ENCODE results near the gene POGLUT2. TPM values are rescaled to one million over a fixed set of nuclear protein-coding genes. Genes with fewer than 3 reads are reported as not detected.

Gene POGLUT2
- total RNA-seq, 1 experiment from 2014 or later, result 9.0 TPM

GRCh38 chr13:102770435-102770834 is 28.3 kb downstream of the POGLUT2 start:
- Mint-ChIP-seq H3K4me1 (ENCODE audit: insufficient read depth, unreplicated experiment) (peaks cover 18% of the 10 kb centered on the region), H3K27me3 (ENCODE audit: insufficient read depth, unreplicated experiment) (no peaks in the 10 kb centered on the region), H3K27ac (ENCODE audit: low read depth, unreplicated experiment) (peak overlapping the region; percentile 61), H3K36me3 (ENCODE audit: insufficient read depth, unreplicated experiment) (peaks cover 5% of the 10 kb centered on the region), H3K4me3 (ENCODE audit: unreplicated experiment) (no peak overlapping the region), H3K9me3 (ENCODE audit: unreplicated experiment) (no peaks in the 10 kb centered on the region)
- DNase-seq (ENCODE audit: unreplicated experiment), result peak; percentile 9
- TF ChIP-seq, protein P1, sequence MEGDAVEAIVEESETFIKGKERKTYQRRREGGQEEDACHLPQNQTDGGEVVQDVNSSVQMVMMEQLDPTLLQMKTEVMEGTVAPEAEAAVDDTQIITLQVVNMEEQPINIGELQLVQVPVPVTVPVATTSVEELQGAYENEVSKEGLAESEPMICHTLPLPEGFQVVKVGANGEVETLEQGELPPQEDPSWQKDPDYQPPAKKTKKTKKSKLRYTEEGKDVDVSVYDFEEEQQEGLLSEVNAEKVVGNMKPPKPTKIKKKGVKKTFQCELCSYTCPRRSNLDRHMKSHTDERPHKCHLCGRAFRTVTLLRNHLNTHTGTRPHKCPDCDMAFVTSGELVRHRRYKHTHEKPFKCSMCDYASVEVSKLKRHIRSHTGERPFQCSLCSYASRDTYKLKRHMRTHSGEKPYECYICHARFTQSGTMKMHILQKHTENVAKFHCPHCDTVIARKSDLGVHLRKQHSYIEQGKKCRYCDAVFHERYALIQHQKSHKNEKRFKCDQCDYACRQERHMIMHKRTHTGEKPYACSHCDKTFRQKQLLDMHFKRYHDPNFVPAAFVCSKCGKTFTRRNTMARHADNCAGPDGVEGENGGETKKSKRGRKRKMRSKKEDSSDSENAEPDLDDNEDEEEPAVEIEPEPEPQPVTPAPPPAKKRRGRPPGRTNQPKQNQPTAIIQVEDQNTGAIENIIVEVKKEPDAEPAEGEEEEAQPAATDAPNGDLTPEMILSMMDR (IDR thresholded peaks at IDR 0.05; ENCODE audit: unreplicated experiment), result no peak
- CTCF ChIA-PET, result interaction anchor here (0.9 to 3.3 kb wide), 5 partner anchors 45 to 377 kb away, joined by 3 to 15 read pairs (median 4); no protein-coding TSS in a partner anchor
- intact Hi-C loops (cut with micrococcal nuclease), result no loop called here
- POLR2A ChIA-PET, result interaction anchor here (0.6 to 5.7 kb wide), 6 partner anchors 14 to 174 kb away, joined by 3 to 44 read pairs (median 4); partner anchors contain the start of genes ERCC5 and TPP2
- no TSS peak for BruUV-seq (replicated peaks)

- Mint-ChIP-seq H3K36me3 (ENCODE audit: insufficient read depth, unreplicated experiment) (peaks cover 5% of the 10 kb centered on the region), H3K4me3 (ENCODE audit: unreplicated experiment) (no peak overlapping the region), H3K9me3 (ENCODE audit: unreplicated experiment) (no peaks in the 10 kb centered on the region), H3K27ac (ENCODE audit: low read depth, unreplicated experiment) (peak overlapping the region; percentile 61), H3K27me3 (ENCODE audit: insufficient read depth, unreplicated experiment) (no peaks in the 10 kb centered on the region), H3K4me1 (ENCODE audit: insufficient read depth, unreplicated experiment) (peaks cover 18% of the 10 kb centered on the region)
- ChIA-PET CTCF (interaction anchor here (0.7 to 3.3 kb wide), 9 partner anchors 30 to 376 kb away, joined by 3 to 17 read pairs (median 4); partner anchors contain the start of gene TPP2), POLR2A (interaction anchor here (0.9 to 5.7 kb wide), 7 partner anchors 13 to 178 kb away, joined by 3 to 44 read pairs (median 4); partner anchors contain the start of genes ERCC5 and TPP2)
- intact Hi-C loops (cut with micrococcal nuclease), result loop anchor here (1.0 to 2.0 kb wide), 2 partner anchors 45 to 189 kb away; no protein-coding TSS in a partner anchor
- BruUV-seq (replicated peaks), result no TSS peak
- peak; percentile 35 for DNase-seq (ENCODE audit: unreplicated experiment)
- TF ChIP-seq, protein P1 (IDR thresholded peaks at IDR 0.05; ENCODE audit: unreplicated experiment), result no peak
Measured at GRCh38 chr13:102769679-102770078, 29.1 kb downstream of the POGLUT2 start.

DNA sequence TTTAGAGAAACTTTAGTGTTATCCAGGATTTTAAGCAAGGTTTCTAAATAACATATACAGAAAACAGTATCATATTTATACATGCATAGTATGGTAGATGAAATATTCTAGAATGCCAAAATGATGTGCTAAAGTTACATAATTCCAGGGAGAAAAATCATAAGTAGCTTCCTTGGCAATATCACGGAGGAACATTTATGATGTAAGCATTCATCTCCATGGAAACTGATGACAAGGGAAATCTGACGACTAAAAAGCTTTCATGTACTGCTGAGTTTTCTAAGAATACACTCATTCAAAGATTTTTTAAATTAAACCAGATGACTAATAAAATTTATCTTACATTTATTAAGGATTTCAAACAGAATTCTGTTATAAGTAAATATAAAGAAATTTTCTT is 29.9 kb downstream of the POGLUT2 start:
- BruUV-seq (replicated peaks), result no TSS peak
- TF ChIP-seq, protein P1 (IDR thresholded peaks at IDR 0.05; ENCODE audit: unreplicated experiment), result no peak
- no peak for DNase-seq (ENCODE audit: unreplicated experiment)
- peaks cover 18% of the 10 kb centered on the region for H3K4me1 Mint-ChIP-seq (ENCODE audit: insufficient read depth, unreplicated experiment)
- H3K27ac Mint-ChIP-seq (ENCODE audit: low read depth, unreplicated experiment), result no peak overlapping the region
- intact Hi-C loops (cut with micrococcal nuclease), result loop anchor here (1.0 to 2.0 kb wide), 2 partner anchors 44 to 189 kb away; no protein-coding TSS in a partner anchor
- H3K27me3 Mint-ChIP-seq (ENCODE audit: insufficient read depth, unreplicated experiment), result no peaks in the 10 kb centered on the region
- no peaks in the 10 kb centered on the region for H3K9me3 Mint-ChIP-seq (ENCODE audit: unreplicated experiment)
- H3K36me3 Mint-ChIP-seq (ENCODE audit: insufficient read depth, unreplicated experiment), result peaks cover 5% of the 10 kb centered on the region
- ChIA-PET CTCF (interaction anchor here (0.6 to 3.3 kb wide), 10 partner anchors 31 to 189 kb away, joined by 3 to 17 read pairs (median 5); partner anchors contain the start of gene TPP2), POLR2A (interaction anchor here (0.6 to 3.2 kb wide), 6 partner anchors 29 to 175 kb away, joined by 3 to 15 read pairs (median 4); partner anchors contain the start of genes ERCC5 and TPP2)
- H3K4me3 Mint-ChIP-seq (ENCODE audit: unreplicated experiment), result no peak overlapping the region

GRCh38 chr13:102763741-102764140 is 35.0 kb downstream of the POGLUT2 start:
- ChIA-PET CTCF (interaction anchor here (1.1 kb wide), 1 partner anchor 182 kb away, joined by 3 read pairs; no protein-coding TSS in a partner anchor), POLR2A (no interaction called here)
- peaks cover 5% of the 10 kb centered on the region for H3K36me3 Mint-ChIP-seq (ENCODE audit: insufficient read depth, unreplicated experiment)
- no peaks in the 10 kb centered on the region for H3K4me1 Mint-ChIP-seq (ENCODE audit: insufficient read depth, unreplicated experiment)
- H3K27ac Mint-ChIP-seq (ENCODE audit: low read depth, unreplicated experiment), result no peak overlapping the region
- TF ChIP-seq, protein P1 (IDR thresholded peaks at IDR 0.05; ENCODE audit: unreplicated experiment), result no peak
- H3K27me3 Mint-ChIP-seq (ENCODE audit: insufficient read depth, unreplicated experiment), result no peaks in the 10 kb centered on the region
- intact Hi-C loops (cut with micrococcal nuclease), result no loop called here
- H3K4me3 Mint-ChIP-seq (ENCODE audit: unreplicated experiment), result no peak overlapping the region
- BruUV-seq (replicated peaks), result no TSS peak
- H3K9me3 Mint-ChIP-seq (ENCODE audit: unreplicated experiment), result no peaks in the 10 kb centered on the region
- no peak for DNase-seq (ENCODE audit: unreplicated experiment)

Data from MCF 10A (cell line).